Bone marrow (tissue), 2 donors: ENCODE results near the gene GPR17.

Experiments used
- DNase-seq, 2 donors: peaks; one replicate each; lab custom pipeline; 2025; lab: John Stamatoyannopoulos, UW

GPR17 gene

DNA sequence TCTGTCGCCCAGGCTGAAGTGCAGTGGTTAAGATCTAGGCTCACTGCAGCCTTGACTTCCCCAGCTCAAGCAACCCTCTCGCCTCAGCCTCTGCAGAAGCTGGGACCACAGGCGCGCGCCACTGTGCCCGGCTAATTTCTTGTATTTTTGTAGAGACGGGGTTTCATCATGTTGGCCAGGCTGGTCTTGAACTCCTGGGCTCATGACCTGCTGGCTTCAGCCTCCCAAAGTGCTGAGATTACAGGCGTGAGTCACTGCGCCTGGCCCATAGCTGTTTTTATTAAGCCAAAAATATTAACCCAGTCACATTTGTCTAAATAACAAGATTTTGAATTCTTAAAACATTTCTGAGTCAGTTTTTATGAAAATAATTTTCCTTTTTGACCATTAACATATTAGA, 49.0 kb downstream of the GPR17 start:
- DNase-seq = no peak

GRCh38 chr2:127695491-127696472, 49.8 kb downstream of the GPR17 start:
- peak in 1 of 2 donors; percentile 58 for DNase-seq

DNA sequence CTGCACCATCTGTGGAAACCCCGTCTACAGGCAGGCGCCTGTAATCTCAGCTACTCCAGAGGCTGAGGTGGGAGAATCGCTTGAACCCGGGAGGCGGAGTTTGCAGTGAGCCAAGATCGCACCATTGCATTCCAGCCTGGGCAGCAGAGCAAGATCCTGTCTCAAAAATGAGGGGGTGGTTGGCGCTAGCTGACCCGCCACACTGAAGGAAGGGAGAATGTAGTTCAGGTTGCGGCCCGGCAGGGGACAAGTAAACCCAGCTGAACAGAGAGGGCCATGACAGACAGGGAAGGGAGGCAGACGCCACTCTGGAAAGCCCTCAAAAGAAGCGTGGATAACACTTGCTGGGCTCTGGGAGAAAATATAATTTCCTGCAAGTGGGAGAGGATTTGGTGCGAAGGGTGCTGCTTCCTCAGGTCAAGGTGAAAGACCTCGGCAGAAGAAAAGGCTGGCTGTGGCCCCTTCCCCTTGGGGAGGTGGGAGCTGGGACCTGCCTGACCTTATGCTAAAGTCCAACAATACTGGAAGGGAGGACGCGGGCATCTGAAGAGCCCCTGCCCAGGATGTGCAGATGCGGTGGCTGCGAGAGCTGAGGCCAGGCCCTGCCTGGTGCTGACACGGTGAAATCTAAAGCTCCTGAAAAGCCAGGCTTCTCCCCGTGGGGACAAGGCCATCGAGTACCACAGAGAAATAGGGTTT, 51.7 kb downstream of the GPR17 start:
- no peak for DNase-seq

- no peak for DNase-seq
These were observed 52.8 kb downstream of the GPR17 start for GRCh38 chr2:127698553-127699355.

GRCh38 chr2:127700527-127701192, 54.7 kb downstream of the GPR17 start:
- DNase-seq = no peak

DNA sequence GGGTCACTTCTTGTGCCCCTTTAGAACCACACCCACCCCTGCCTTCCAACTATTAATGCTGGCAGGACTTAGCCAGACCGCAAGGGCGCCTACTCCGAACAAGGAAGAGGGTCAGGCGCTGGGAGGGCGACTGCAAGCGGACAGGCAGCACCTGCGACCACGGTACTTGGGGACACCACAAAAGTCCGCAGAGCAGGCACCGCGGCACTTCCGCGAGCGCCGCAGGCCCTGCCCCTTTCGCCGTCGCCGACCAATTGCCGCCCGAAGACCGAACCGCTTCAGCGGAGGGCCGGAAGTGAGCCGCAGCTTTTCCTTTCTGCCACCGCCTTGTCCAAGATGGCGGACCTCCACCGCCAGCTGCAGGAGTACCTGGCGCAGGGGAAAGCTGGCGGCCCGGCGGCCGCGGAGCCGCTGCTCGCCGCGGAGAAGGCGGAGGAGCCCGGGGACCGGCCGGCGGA, 55.3 kb downstream of the GPR17 start, which contains the start of gene SFT2D3:
Gene SFT2D3, plus strand, starts transcription at position 305 of the 458 bp plus-strand sequence. Its CDS starts 32 bp downstream, at position 337.
- DNase-seq = peak; percentile 85 to 90

DNA sequence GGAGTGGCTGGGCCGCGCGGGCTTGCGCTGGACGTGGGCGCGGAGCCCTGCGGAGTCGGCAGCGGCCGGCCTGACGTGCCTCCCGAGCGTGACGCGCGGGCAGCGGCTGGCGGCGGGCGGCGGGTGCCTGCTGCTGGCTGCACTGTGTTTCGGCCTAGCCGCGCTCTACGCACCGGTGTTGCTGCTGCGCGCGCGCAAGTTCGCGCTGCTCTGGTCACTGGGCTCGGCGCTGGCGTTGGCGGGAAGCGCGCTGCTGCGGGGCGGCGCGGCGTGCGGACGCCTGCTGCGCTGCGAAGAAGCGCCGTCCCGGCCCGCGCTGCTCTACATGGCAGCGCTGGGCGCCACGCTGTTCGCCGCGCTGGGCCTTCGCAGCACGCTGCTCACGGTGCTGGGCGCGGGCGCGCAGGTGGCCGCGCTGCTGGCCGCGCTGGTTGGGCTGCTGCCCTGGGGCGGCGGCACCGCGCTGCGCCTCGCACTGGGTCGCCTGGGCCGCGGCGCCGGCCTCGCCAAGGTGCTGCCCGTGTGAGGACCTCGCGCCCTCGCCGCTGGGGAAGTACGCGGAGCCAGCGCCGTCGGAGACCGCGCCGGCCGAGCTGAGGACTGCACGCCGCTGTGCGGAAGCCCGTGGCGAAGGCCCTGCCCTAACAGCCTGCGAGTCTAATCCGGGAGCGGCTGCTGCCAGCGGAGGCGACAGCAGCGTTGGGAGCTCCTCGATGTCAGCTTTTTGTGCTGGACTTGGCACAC, 55.9 kb downstream of the GPR17 start:
- DNase-seq = peak; percentile 69 to 90
